ENCODE measurements around the gene HS1BP3.
A peak's percentile ranks its signal among the peaks of the same experiment; 100 is the strongest.

Gene HS1BP3

GRCh38 chr2:20676353-20677215 is 25.7 kb upstream of the HS1BP3 start:
- no peak for TF ChIP-seq CTCF (IDR thresholded peaks at IDR 0.05; ENCODE audit: unreplicated experiment in 3 of 3)
- no peak overlapping the region for H3K4me3 Mint-ChIP-seq
- peaks cover 11% of the 10 kb centered on the region for H3K36me3 Mint-ChIP-seq (ENCODE audit: low read depth)

DNA sequence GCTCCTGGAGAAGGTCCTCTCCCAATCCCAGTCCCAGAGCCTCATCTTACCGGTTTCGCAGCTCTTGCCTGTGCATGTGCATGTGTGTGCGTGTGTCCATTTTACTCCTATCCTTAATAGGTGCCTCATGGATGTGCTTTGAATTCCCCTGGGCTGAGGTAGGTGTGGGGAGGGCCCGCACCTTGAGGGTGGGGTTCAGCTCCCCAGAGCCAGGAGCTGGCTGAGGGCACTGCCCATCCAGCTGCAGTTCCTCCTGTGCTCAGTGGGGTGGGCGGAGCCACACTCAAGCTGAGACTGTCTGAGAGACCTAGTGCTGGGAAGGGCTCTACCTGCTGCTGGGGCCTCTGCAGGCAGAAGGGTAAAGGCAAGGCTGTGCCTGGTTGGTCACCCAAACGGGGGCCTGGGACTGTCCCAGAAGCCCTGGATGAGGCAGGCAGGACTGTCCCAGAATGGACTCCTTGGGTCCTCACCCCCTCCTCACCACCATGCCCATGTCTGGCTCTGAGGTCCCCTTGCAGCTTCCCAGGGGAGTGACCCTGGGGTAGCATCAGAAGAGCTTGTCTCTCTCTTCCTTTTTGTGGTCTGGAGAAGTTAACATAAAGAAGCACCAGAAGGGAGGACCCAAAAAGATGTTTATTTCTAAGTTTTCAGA is 24.9 kb upstream of the HS1BP3 start:
- peaks cover 7% of the 10 kb centered on the region for H3K36me3 Mint-ChIP-seq (ENCODE audit: low read depth)
- no peak for TF ChIP-seq CTCF (IDR thresholded peaks at IDR 0.05; ENCODE audit: unreplicated experiment in 3 of 3)
- peaks cover 19% of the 10 kb centered on the region for H3K4me1 Mint-ChIP-seq
- H3K9me3 Mint-ChIP-seq: no peaks in the 10 kb centered on the region
- peaks cover 51% of the 10 kb centered on the region for H3K27me3 Mint-ChIP-seq (ENCODE audit: low read depth)
- H3K4me3 Mint-ChIP-seq: no peak overlapping the region
- H3K27ac Mint-ChIP-seq: no peak overlapping the region

More at GRCh38 chr2:20676353-20677215, 25.7 kb upstream of the HS1BP3 start:
- H3K4me1 Mint-ChIP-seq: peaks cover 19% of the 10 kb centered on the region
- H3K27ac Mint-ChIP-seq: no peak overlapping the region
- peaks cover 44% of the 10 kb centered on the region for H3K27me3 Mint-ChIP-seq (ENCODE audit: low read depth)
- no peaks in the 10 kb centered on the region for H3K9me3 Mint-ChIP-seq

DNA sequence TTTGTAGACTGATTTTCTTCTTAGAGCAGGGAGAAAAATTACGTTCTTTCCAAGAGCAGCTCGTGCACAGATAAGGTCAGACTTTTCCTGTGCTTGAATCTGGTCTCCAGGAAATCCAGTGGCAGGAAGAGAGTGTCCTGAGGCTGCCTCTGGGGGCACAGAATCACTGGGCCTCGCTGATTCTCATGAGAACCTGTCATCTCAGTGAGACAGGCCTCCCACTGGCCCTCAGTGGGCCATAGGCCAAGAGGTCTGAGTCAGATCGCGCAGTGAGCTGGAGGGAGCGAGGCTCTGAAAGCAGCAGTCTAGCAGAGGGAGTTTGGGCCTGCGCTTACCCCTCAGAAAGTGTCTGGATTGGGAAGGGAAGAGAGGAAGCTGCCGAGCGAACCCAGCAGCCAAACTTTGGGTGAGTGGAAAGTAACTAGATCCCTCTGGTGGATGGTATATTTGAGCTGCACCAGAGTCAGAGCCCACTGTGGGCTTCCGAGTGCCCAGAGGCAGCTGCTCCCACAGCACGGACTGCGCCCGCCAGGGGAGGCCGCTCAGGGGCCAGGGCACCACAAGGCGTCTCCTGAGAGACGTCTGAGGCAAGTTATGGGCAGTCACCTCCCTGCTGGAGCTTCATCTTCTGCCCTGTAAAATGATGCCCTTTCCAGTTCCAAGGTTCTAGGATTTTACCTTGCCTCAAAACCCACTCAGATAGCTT is 24.2 kb upstream of the HS1BP3 start:
- Mint-ChIP-seq H3K36me3 (ENCODE audit: low read depth) (peaks cover under 1% of the 10 kb centered on the region), H3K4me1 (peaks cover 19% of the 10 kb centered on the region), H3K9me3 (no peaks in the 10 kb centered on the region), H3K27ac (peak overlapping the region in 2 of 3 experiments; percentile 2 to 42), H3K4me3 (no peak overlapping the region), H3K27me3 (ENCODE audit: low read depth) (peaks cover 58% of the 10 kb centered on the region)
- no peak for TF ChIP-seq CTCF (IDR thresholded peaks at IDR 0.05; ENCODE audit: unreplicated experiment in 3 of 3)

- no peaks in the 10 kb centered on the region for H3K9me3 Mint-ChIP-seq
- H3K27me3 Mint-ChIP-seq (ENCODE audit: low read depth): peaks cover 65% of the 10 kb centered on the region
- no peaks in the 10 kb centered on the region for H3K36me3 Mint-ChIP-seq (ENCODE audit: low read depth)
- H3K4me1 Mint-ChIP-seq: peaks cover 19% of the 10 kb centered on the region
- H3K4me3 Mint-ChIP-seq: no peak overlapping the region
- peak overlapping the region in 1 of 3 experiments; percentile 2 for H3K27ac Mint-ChIP-seq
- no peak for TF ChIP-seq CTCF (IDR thresholded peaks at IDR 0.05; ENCODE audit: unreplicated experiment in 3 of 3)
Observed at GRCh38 chr2:20674309-20674965, 23.5 kb upstream of the HS1BP3 start.

DNA sequence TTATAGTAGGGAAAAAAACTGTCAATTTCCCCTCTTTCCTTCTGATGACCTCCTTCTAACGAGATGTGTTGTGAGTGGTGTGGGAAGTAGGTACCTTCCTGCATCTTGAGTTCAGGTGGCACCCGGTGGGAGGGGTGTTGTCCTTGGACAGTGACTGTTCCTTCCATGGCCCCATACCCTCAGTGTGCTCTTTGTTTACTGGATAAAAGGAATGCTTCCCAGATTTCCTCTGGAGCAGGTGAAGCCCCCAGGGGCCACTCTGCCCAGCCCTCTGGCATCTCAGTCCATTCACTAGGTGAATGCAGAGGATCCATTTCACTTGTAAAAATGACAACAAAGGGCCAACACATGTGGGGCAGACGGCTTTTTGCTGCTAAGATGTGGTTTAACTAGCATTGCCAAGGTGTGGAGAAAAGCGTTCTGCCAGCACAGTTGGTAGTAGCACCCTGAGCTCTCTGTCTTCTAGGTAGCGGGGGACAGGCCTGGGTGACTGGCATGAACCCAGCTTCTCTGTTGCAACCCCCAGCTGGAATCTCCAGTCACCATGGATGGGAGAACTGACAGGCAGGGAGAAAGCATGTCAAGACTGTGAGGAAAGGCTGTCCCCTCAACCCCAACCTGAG is 22.9 kb upstream of the HS1BP3 start:
- H3K36me3 Mint-ChIP-seq (ENCODE audit: low read depth): no peaks in the 10 kb centered on the region

More for the DNA sequence above, 22.9 kb upstream of the HS1BP3 start:
- H3K9me3 Mint-ChIP-seq: no peaks in the 10 kb centered on the region
- peaks cover 19% of the 10 kb centered on the region for H3K4me1 Mint-ChIP-seq
- no peak overlapping the region for H3K27ac Mint-ChIP-seq
- TF ChIP-seq CTCF (IDR thresholded peaks at IDR 0.05; ENCODE audit: unreplicated experiment in 3 of 3): no peak
- H3K4me3 Mint-ChIP-seq: peak overlapping the region in 1 of 3 experiments; percentile 34
- H3K27me3 Mint-ChIP-seq (ENCODE audit: low read depth): peaks cover 71% of the 10 kb centered on the region

Data from nephron (organoid).